GM23338 (cell line): ENCODE measurements around the gene TMEM37. TPM values are rescaled to one million over a fixed set of nuclear protein-coding genes. Genes with fewer than 3 reads are reported as not detected.

Experiments
- ATAC-seq: fragments of 200-7000 bp; cut with Tn5 transposase; 3 replicates; pipeline ENCODE4 v1.9.1; 2020
- DNase-seq: peaks from one replicate; pipeline ENCODE4 v3.0.0-alpha.2; 2015; ENCODE audit warnings: low spot score
- H2AFZ ChIP-seq: fragments of 200-600 bp; sonication (generic); 2 replicates; pipeline ENCODE4 v1.8.0; 2016; ENCODE audit warnings: antibody characterized with exemption, mild to moderate bottlenecking, moderate library complexity
- H3F3A ChIP-seq: fragments of 200-600 bp; sonication (generic); replicated peaks from 2 replicates; pipeline ENCODE4 v1.8.0; 2017; ENCODE audit warnings: antibody characterized with exemption, mixed run types, low read depth
- H3K27ac ChIP-seq: fragments of 200-600 bp; sonication (generic); 2 replicates; pipeline ENCODE4 v1.6.1; 2016; ENCODE audit warnings: low read depth
- H3K27me3 ChIP-seq: fragments of 200-600 bp; sonication (generic); 2 replicates; pipeline ENCODE4 v1.8.0; 2016; ENCODE audit warnings: mild to moderate bottlenecking, mixed run types, moderate library complexity; ENCODE audit not compliant: insufficient read depth
- H3K36me3 ChIP-seq: fragments of 200-600 bp; sonication (generic); 2 replicates; pipeline ENCODE4 v1.8.0; 2016; ENCODE audit warnings: mild to moderate bottlenecking; ENCODE audit not compliant: insufficient read depth
- H3K4me1 ChIP-seq: fragments of 200-600 bp; sonication (generic); 2 replicates; pipeline ENCODE4 v1.8.0; 2016; ENCODE audit warnings: mild to moderate bottlenecking, moderate library complexity; ENCODE audit not compliant: insufficient read depth
- H3K4me2 ChIP-seq: fragments of 200-600 bp; sonication (generic); 2 replicates; pipeline ENCODE4 v1.7.1; 2017; ENCODE audit warnings: mixed run types
- H3K4me3 ChIP-seq: fragments of 200-600 bp; sonication (generic); 2 replicates; pipeline ENCODE4 v1.6.1; 2016; ENCODE audit warnings: mixed run types
- H3K79me2 ChIP-seq: fragments of 200-600 bp; sonication (generic); replicated peaks from 2 replicates; pipeline ENCODE4 v1.8.0; 2017; ENCODE audit warnings: mild to moderate bottlenecking; ENCODE audit not compliant: insufficient read depth
- H3K9me2 ChIP-seq: fragments of 200-600 bp; sonication (generic); 2 replicates; pipeline ENCODE4 v1.8.0; 2017; ENCODE audit not compliant: insufficient read depth
- H4K20me1 ChIP-seq: fragments of 200-600 bp; sonication (generic); replicated peaks from 2 replicates; pipeline ENCODE4 v1.8.0; 2017; ENCODE audit warnings: mild to moderate bottlenecking; ENCODE audit not compliant: insufficient read depth
- H3K27ac Mint-ChIP-seq: 2 replicates; pipeline ENCODE4 v1.8.0; 2020; ENCODE audit warnings: inconsistent platforms, mild to moderate bottlenecking, moderate library complexity, mixed read lengths
- H3K27me3 Mint-ChIP-seq: 3 replicates; pipeline ENCODE4 v1.8.0; 2022; ENCODE audit warnings: low read depth, mild to moderate bottlenecking, moderate library complexity, mixed read lengths, inconsistent platforms; ENCODE audit not compliant: insufficient read depth, poor library complexity
- H3K36me3 Mint-ChIP-seq: 3 replicates; pipeline ENCODE4 v1.8.0; 2021; ENCODE audit warnings: low read depth, mild to moderate bottlenecking, inconsistent platforms, moderate library complexity, mixed read lengths
- H3K4me1 Mint-ChIP-seq: 3 replicates; pipeline ENCODE4 v1.8.0; 2020; ENCODE audit warnings: mild to moderate bottlenecking, inconsistent platforms, mixed read lengths
- H3K4me3 Mint-ChIP-seq: 3 replicates; pipeline ENCODE4 v1.8.0; 2021; ENCODE audit warnings: moderate library complexity, mild to moderate bottlenecking, inconsistent platforms, mixed read lengths
- H3K9me3 Mint-ChIP-seq: 3 replicates; pipeline ENCODE4 v1.8.0; 2020; ENCODE audit warnings: moderate library complexity, mild to moderate bottlenecking, inconsistent platforms, mixed read lengths
- CREB1 ChIP-seq: fragments of 250-450 bp; sonication (Bioruptor Pico); IDR thresholded peaks from 2 replicates; pipeline ENCODE4 v1.5.0; 2020; ENCODE audit warnings: low read depth, mild to moderate bottlenecking, moderate library complexity
- ETS1 ChIP-seq: IDR thresholded peaks from 2 replicates; pipeline ENCODE4 v1.6.1; 2016; ENCODE audit warnings: antibody characterized with exemption
- EZH2phosphoT487 ChIP-seq: fragments of 200-600 bp; sonication (generic); IDR thresholded peaks from one replicate; pipeline ENCODE4 v1.8.1; 2018; ENCODE audit warnings: antibody characterized with exemption; ENCODE audit not compliant: unreplicated experiment
- POLR2AphosphoS5 ChIP-seq: IDR thresholded peaks from 2 replicates; pipeline ENCODE4 v1.6.1; 2016; ENCODE audit warnings: antibody characterized with exemption, low read depth
- ZNF114 ChIP-seq: fragments of 250-450 bp; sonication (Bioruptor Pico); IDR thresholded peaks from 2 replicates; pipeline ENCODE4 v1.5.0; 2020; ENCODE audit warnings: mild to moderate bottlenecking, moderate library complexity
- ZNF462 ChIP-seq: fragments of 250-450 bp; sonication (Bioruptor Pico); IDR thresholded peaks from 2 replicates; pipeline ENCODE4 v1.5.0; 2020; ENCODE audit warnings: mild to moderate bottlenecking, moderate library complexity
- polyA plus RNA-seq: library from polyadenylated mRNA; unstranded; fragments of >200 nt; fragmentation: Nextera tagmentation; extraction: Ambion mirVana; gene quantifications from 2 replicates; pipeline ENCODE4 v1.2.1, GENCODE V29; 2016
- total RNA-seq: library from RNA; depleted of rRNA; stranded (reverse); fragments of >200 nt; shearing (Covaris generic); gene quantifications from 2 replicates; pipeline ENCODE4 v1.2.3, GENCODE V29; 2014

TMEM37 gene
- total and polyA plus RNA-seq, 2 experiments from 2014 or later: 8.6 to 8.8 TPM

GRCh38 chr2:119468154-119468955 lies 36.7 kb downstream of the TMEM37 start:
- H3K27me3 ChIP-seq: no peaks in the 10 kb centered on the region
- ATAC-seq (no peak), DNase-seq (no peak)
- H3K27ac ChIP-seq: no peak overlapping the region
- TF ChIP-seq CREB1 (no peak), EZH2phosphoT487 (no peak), ZNF462 (CRISPR knock-in tag) (no peak), POLR2AphosphoS5 (no peak), ETS1 (no peak), ZNF114 (CRISPR knock-in tag) (no peak)
- H3K4me1 ChIP-seq: peaks cover 8% of the 10 kb centered on the region
- H3K4me1 Mint-ChIP-seq: peaks cover 6% of the 10 kb centered on the region
- no peak overlapping the region for H3K4me3 Mint-ChIP-seq
- no peak overlapping the region for H2AFZ ChIP-seq
- no peaks in the 10 kb centered on the region for H4K20me1 ChIP-seq
- no peaks in the 10 kb centered on the region for H3K36me3 ChIP-seq
- H3K27ac Mint-ChIP-seq: no peak overlapping the region
- H3K4me2 ChIP-seq: no peak overlapping the region
- no peaks in the 10 kb centered on the region for H3K36me3 Mint-ChIP-seq
- no peaks in the 10 kb centered on the region for H3K79me2 ChIP-seq
- no peaks in the 10 kb centered on the region for H3K9me3 Mint-ChIP-seq
- H3F3A ChIP-seq: no peaks in the 10 kb centered on the region
- 0 out of 2 replicates have a peak, but pooled peaks cover 5% of the 10 kb centered on the region for H3K9me2 ChIP-seq
- H3K4me3 ChIP-seq: no peak overlapping the region
- H3K27me3 Mint-ChIP-seq: peaks cover 5% of the 10 kb centered on the region
